Measurements from ENCODE around the gene LRRC31. TPM values are rescaled to one million over a fixed set of nuclear protein-coding genes. Genes with fewer than 3 reads are reported as not detected.

Gene LRRC31
- total RNA-seq, 6 experiments from 2014 or later: not detected

DNA sequence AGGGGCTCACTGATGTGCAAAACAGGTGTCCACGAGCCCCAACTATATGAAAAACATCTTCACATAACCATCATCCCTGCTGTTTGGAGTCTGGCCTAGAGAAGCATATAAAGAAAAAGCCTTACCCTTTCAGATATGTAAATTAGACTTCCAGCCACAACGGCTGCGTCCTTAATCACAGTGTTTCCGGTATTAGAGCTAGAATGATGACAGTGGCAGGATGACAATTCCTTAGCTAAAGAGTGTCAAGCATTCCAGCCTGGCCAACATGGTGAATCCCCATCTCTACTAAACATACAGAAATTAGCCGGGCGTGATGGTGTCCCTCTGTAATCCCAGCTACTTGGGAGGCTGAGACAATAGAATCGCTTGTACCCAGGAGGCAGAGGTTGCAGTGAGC lies 22.2 kb upstream of the LRRC31 start:
- H3K27me3 Mint-ChIP-seq (ENCODE audit: insufficient read depth): peaks cover 5% of the 10 kb centered on the region; the same call in 1 of the 2 replicates
- no peaks in the 10 kb centered on the region for H3K9me3 Mint-ChIP-seq
- TF ChIP-seq, protein P1, sequence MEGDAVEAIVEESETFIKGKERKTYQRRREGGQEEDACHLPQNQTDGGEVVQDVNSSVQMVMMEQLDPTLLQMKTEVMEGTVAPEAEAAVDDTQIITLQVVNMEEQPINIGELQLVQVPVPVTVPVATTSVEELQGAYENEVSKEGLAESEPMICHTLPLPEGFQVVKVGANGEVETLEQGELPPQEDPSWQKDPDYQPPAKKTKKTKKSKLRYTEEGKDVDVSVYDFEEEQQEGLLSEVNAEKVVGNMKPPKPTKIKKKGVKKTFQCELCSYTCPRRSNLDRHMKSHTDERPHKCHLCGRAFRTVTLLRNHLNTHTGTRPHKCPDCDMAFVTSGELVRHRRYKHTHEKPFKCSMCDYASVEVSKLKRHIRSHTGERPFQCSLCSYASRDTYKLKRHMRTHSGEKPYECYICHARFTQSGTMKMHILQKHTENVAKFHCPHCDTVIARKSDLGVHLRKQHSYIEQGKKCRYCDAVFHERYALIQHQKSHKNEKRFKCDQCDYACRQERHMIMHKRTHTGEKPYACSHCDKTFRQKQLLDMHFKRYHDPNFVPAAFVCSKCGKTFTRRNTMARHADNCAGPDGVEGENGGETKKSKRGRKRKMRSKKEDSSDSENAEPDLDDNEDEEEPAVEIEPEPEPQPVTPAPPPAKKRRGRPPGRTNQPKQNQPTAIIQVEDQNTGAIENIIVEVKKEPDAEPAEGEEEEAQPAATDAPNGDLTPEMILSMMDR (IDR thresholded peaks at IDR 0.05): no peak
- no peak overlapping the region for H3K27ac Mint-ChIP-seq
- peaks cover under 1% of the 10 kb centered on the region; the same call in 1 of the 2 replicates for H3K4me1 Mint-ChIP-seq (ENCODE audit: low read depth)
- H3K4me3 Mint-ChIP-seq: no peak overlapping the region
- no peak for DNase-seq
- H3K36me3 Mint-ChIP-seq (ENCODE audit: low read depth): no peaks in the 10 kb centered on the region

DNA sequence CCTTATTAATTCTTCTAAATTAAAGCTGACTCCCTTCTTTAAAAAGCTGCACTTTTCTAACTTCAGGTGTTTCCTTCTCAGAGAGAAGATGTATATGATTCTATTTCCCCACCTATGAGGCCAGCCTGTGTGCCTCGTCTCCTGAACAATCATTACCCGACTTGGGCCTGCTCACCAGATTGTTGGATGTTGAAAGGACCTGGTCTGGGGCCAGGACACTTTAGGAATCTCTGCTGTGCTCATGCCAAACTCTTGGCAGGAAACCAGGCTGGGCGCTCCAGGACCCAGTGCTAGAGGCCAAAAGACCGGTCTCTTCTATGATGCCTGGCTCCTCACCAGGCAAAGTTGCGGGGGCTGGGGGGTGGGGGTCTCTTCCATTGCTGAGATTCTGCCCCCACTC lies 16.9 kb upstream of the LRRC31 start:
- TF ChIP-seq, protein P1 (IDR thresholded peaks at IDR 0.05): no peak
- Mint-ChIP-seq H3K9me3 (no peaks in the 10 kb centered on the region), H3K4me3 (no peak overlapping the region; the same call in 1 of the 2 replicates), H3K27me3 (ENCODE audit: insufficient read depth) (peaks cover 15% of the 10 kb centered on the region; the same call in 1 of the 2 replicates), H3K27ac (no peak overlapping the region), H3K4me1 (ENCODE audit: low read depth) (peaks cover 6% of the 10 kb centered on the region; the same call in 1 of the 2 replicates), H3K36me3 (ENCODE audit: low read depth) (no peaks in the 10 kb centered on the region)
- peak; percentile 33 for DNase-seq

DNA sequence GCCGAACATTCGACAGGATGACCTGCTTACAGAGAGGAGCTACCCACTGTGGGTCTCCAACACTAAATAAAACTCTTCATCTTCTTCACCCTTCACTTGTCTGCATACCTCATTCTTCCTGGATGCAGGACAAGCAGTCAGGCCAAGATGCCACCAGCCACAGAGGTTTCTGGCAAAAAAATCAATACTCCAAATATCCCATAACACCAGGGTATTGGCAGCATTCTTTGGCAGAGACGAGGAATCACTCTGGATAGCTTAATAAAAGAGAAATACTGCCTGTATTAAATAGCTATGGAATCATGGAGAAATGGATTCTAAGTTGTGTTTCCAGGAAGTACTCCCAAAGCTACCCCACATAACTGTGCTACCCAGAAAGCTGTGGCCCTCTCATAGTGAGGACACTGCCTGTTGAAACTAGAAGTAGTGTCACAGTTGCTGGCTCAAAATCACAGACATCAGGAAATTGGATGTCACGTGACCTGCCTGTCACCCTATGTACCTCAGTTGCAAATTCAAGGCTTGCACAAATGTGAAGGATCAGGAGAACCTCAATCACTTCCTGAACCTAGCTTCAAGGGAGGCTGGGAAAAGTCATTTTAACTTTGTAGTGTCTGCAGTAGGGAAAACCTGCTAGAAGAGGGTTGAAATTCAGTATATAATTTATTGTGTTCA lies 11.0 kb upstream of the LRRC31 start:
- Mint-ChIP-seq H3K4me3 (no peak overlapping the region), H3K9me3 (no peaks in the 10 kb centered on the region), H3K4me1 (ENCODE audit: low read depth) (no peaks in the 10 kb centered on the region; the same call in 1 of the 2 replicates), H3K27me3 (ENCODE audit: insufficient read depth) (peaks cover 22% of the 10 kb centered on the region), H3K36me3 (ENCODE audit: low read depth) (no peaks in the 10 kb centered on the region), H3K27ac (no peak overlapping the region)
- TF ChIP-seq, protein P1 (IDR thresholded peaks at IDR 0.05): no peak
- no peak for DNase-seq

DNA sequence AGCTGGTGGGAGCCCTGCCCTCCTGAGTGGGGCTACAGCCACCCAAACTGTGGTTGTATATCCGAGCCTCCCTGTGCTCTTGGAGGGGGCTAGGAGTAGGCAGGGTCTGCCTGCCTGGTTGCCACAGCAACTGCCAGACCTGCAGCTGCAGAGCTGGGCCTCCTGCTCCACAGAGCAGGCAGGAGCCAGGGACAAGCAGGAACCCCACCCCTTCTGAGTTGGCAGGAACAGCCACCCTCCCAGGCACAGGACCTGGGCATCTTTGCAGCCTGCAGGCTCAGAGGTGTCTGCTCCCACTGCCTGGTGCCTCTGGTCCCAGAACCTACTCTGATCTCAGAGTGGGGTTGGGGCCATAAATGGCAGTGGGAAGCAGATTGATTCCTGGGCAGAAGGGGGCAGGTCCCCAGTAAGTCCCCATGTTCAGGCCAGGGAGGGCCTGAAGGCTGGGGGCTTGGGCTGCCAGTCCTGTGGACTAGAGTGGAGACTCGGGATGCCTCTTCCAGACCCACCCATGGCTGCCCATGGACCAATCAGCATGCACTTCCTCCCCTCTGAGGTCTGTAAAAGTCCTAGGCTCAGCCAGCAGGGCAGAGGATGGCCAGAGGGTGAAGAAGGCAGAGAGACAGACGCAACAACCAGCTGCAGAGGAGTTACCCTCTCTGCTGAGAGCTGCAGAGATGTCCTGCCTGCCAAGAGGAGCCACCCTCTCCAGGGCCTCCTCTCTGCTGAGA lies 10.3 kb upstream of the LRRC31 start:
- TF ChIP-seq, protein P1 (IDR thresholded peaks at IDR 0.05): no peak
- H3K36me3 Mint-ChIP-seq (ENCODE audit: low read depth): no peaks in the 10 kb centered on the region
- no peak for DNase-seq

DNA sequence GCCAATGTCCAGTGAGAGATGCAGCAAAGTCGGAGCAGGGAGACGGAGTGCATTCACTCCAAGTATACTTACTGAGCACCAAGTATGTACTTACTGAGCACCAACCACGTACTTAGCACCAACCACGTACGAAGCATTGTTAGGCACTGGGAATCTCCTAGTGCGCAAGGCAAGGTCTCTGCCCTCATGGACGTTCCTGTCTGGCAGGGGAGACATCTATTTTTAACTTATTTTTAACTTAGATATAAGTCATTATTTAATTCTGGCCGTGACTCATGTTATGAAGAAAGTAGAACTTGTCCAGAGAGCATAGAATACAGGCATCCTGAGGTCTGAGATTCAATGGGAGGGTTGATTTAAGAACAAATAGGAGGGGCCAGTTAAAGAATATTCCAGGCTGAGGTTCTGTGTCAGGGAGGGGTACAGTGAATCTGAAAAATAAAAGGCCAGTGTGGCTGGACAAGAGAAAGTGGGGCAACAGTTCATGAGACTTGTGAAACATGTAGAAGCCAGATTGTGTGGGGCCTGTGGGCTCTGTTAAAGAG lies 9.3 kb upstream of the LRRC31 start:
- H3K4me1 Mint-ChIP-seq (ENCODE audit: low read depth): no peaks in the 10 kb centered on the region; the same call in 1 of the 2 replicates
- DNase-seq: no peak

More for the DNA sequence above, 10.3 kb upstream of the LRRC31 start:
- Mint-ChIP-seq H3K27ac (no peak overlapping the region), H3K4me3 (no peak overlapping the region), H3K9me3 (no peaks in the 10 kb centered on the region), H3K27me3 (ENCODE audit: insufficient read depth) (peaks cover 22% of the 10 kb centered on the region), H3K4me1 (ENCODE audit: low read depth) (no peaks in the 10 kb centered on the region; the same call in 1 of the 2 replicates)

More for the DNA sequence above, 9.3 kb upstream of the LRRC31 start:
- Mint-ChIP-seq H3K27ac (no peak overlapping the region), H3K4me3 (no peak overlapping the region), H3K9me3 (no peaks in the 10 kb centered on the region), H3K36me3 (ENCODE audit: low read depth) (no peaks in the 10 kb centered on the region), H3K27me3 (ENCODE audit: insufficient read depth) (peaks cover 24% of the 10 kb centered on the region)
- TF ChIP-seq, protein P1 (IDR thresholded peaks at IDR 0.05): no peak
